SK-N-SH treated with all-trans-retinoic acid at 6 μM for 48 hours (cell line): Measurements from ENCODE around the gene CPEB1.

Experiments used
- ARNTL ChIP-seq: fragments of 450-650 bp; formaldehyde crosslinking; IDR thresholded peaks from 2 replicates; pipeline ENCODE4 v1.5.0; 2020; ENCODE audit warnings: low read depth, mild to moderate bottlenecking, moderate library complexity, borderline replicate concordance
- BACH2 ChIP-seq: fragments of 250-450 bp; sonication (Bioruptor Pico); IDR thresholded peaks from 2 replicates; pipeline ENCODE4 v1.9.0; 2021; ENCODE audit warnings: mild to moderate bottlenecking, borderline replicate concordance
- GLIS3 ChIP-seq: fragments of 250-450 bp; sonication (Bioruptor Pico); IDR thresholded peaks from 2 replicates; pipeline ENCODE4 v1.5.0; 2020; ENCODE audit warnings: mild to moderate bottlenecking, moderate library complexity
- ISL1 ChIP-seq: fragments of 250-450 bp; sonication (Bioruptor Pico); IDR thresholded peaks from 2 replicates; pipeline ENCODE4 v2.1.2; 2022; ENCODE audit warnings: mild to moderate bottlenecking, moderate library complexity
- TCF4 ChIP-seq: fragments of 250-450 bp; sonication (Bioruptor Pico); IDR thresholded peaks from 2 replicates; pipeline ENCODE4 v1.8.0; 2021; ENCODE audit warnings: mild to moderate bottlenecking, moderate library complexity, borderline replicate concordance
- TOX ChIP-seq: fragments of 250-450 bp; sonication (Bioruptor Pico); IDR thresholded peaks from 2 replicates; pipeline ENCODE4 v1.8.0; 2021; ENCODE audit warnings: mild to moderate bottlenecking, moderate library complexity, borderline replicate concordance
- ZC3H10 ChIP-seq: fragments of 250-450 bp; sonication (Bioruptor Pico); IDR thresholded peaks from 2 replicates; pipeline ENCODE4 v1.5.1; 2021; ENCODE audit warnings: mild to moderate bottlenecking, moderate library complexity
- ZFP3 ChIP-seq: fragments of 250-450 bp; sonication (Bioruptor Pico); IDR thresholded peaks from 2 replicates; pipeline ENCODE4 v1.5.0; 2020; ENCODE audit warnings: mild to moderate bottlenecking, moderate library complexity
- TF ChIP-seq, protein P1 (sequence below): fragments of 250-450 bp; sonication (Bioruptor Pico); IDR thresholded peaks from 2 replicates; pipeline ENCODE4 v1.8.0; 2020; ENCODE audit warnings: mild to moderate bottlenecking, moderate library complexity, borderline replicate concordance
- TF ChIP-seq, protein P2 (sequence below): fragments of 250-450 bp; sonication (Bioruptor Pico); IDR thresholded peaks from 2 replicates; pipeline ENCODE4 v1.5.1; 2020; ENCODE audit warnings: low read depth, mild to moderate bottlenecking, moderate library complexity

DNA sequence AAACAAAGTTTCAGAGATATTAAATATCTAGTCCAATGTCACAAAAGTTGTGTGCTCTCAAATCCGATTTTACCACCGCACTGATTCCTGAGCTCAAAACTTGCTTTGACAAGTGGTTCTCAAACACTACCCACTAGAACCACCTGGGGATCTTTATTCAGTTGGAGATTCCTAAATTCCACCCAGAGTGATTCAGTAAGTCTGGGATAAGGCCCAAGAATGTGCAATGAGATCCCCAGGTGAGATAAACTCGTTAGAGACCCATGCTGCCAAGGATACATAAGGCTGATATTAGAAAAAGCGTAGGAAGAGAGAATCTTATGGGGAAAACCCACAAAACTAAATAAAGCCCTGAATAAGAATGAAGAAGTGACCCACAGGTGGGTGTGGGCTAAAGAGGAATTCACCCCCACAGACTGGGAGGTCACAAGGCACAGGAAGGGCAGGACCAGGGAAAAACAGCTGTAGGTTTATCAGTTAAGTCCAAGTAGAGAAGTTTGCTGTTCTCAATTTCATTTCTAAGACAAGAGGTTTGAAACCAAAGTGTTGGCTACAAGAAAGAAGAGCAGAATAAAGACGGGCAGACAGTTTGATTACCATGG lies 95.4 kb downstream of the CPEB1 start:
- no peak for TF ChIP-seq ISL1
- TF ChIP-seq, protein P1, sequence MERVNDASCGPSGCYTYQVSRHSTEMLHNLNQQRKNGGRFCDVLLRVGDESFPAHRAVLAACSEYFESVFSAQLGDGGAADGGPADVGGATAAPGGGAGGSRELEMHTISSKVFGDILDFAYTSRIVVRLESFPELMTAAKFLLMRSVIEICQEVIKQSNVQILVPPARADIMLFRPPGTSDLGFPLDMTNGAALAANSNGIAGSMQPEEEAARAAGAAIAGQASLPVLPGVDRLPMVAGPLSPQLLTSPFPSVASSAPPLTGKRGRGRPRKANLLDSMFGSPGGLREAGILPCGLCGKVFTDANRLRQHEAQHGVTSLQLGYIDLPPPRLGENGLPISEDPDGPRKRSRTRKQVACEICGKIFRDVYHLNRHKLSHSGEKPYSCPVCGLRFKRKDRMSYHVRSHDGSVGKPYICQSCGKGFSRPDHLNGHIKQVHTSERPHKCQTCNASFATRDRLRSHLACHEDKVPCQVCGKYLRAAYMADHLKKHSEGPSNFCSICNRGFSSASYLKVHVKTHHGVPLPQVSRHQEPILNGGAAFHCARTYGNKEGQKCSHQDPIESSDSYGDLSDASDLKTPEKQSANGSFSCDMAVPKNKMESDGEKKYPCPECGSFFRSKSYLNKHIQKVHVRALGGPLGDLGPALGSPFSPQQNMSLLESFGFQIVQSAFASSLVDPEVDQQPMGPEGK, result no peak
- TF ChIP-seq GLIS3 (CRISPR knock-in tag), result no peak
- TF ChIP-seq ZFP3, result no peak
- no peak for TF ChIP-seq TOX (CRISPR knock-in tag)
- no peak for TF ChIP-seq ZC3H10 (CRISPR knock-in tag)
- no peak for TF ChIP-seq ARNTL (CRISPR knock-in tag)
- TF ChIP-seq, protein P2, sequence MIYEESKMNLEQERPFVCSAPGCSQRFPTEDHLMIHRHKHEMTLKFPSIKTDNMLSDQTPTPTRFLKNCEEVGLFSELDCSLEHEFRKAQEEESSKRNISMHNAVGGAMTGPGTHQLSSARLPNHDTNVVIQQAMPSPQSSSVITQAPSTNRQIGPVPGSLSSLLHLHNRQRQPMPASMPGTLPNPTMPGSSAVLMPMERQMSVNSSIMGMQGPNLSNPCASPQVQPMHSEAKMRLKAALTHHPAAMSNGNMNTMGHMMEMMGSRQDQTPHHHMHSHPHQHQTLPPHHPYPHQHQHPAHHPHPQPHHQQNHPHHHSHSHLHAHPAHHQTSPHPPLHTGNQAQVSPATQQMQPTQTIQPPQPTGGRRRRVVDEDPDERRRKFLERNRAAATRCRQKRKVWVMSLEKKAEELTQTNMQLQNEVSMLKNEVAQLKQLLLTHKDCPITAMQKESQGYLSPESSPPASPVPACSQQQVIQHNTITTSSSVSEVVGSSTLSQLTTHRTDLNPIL (CRISPR knock-in tag), result no peak
- no peak for TF ChIP-seq TCF4
- TF ChIP-seq BACH2 (CRISPR knock-in tag), result no peak
